Lung (tissue), 12 donors: ENCODE measurements around the gene SMTN. TPM values are rescaled to one million over a fixed set of nuclear protein-coding genes. Genes with fewer than 3 reads are reported as not detected.
A peak's percentile ranks its signal among the peaks of the same experiment; 100 is the strongest.

ENCODE experiments used
- ATAC-seq: fragments of 200-7000 bp; cut with Tn5 transposase; one replicate; pipeline ENCODE4 v1.9.1; 2020; ENCODE audit warnings: moderate number of reproducible peaks; ENCODE audit not compliant: insufficient read depth, low FRiP score
- DNase-seq, 3 donors: peaks; one replicate each; pipeline ENCODE4 v3.0.0-alpha.2; 2013 to 2017
- H3K27ac ChIP-seq, 2 donors: one replicate each; pipeline ENCODE4 v1.5.1; 2013; ENCODE audit warnings: mild to moderate bottlenecking in 2 of 2, moderate library complexity in 2 of 2, control low read depth in 1 of 2, inconsistent platforms in 1 of 2, low read depth in 1 of 2, low read length in 1 of 2
- H3K27me3 ChIP-seq, 3 donors: one replicate each; pipeline ENCODE4 v1.5.1; 2013; ENCODE audit warnings: low read length in 2 of 3; ENCODE audit not compliant: control insufficient read depth in 3 of 3, insufficient read depth in 3 of 3
- H3K36me3 ChIP-seq, 4 donors: one replicate each; pipeline ENCODE4 v1.5.1; 2013; ENCODE audit warnings: low read length in 4 of 4, mild to moderate bottlenecking in 1 of 4, moderate library complexity in 1 of 4; ENCODE audit not compliant: control insufficient read depth in 4 of 4, insufficient read depth in 4 of 4
- H3K4me1 ChIP-seq, 5 donors: one replicate each; pipeline ENCODE4 v1.5.1; 2013; ENCODE audit warnings: low read length in 5 of 5, mild to moderate bottlenecking in 2 of 5, moderate library complexity in 1 of 5; ENCODE audit not compliant: control insufficient read depth in 5 of 5, insufficient read depth in 5 of 5
- H3K4me3 ChIP-seq: one replicate; pipeline ENCODE4 v1.5.1; 2013; ENCODE audit warnings: mild to moderate bottlenecking, control low read depth, moderate library complexity
- H3K9ac ChIP-seq, 2 donors: one replicate each; pipeline ENCODE4 v1.5.1; 2013; ENCODE audit warnings: low read length in 2 of 2, control low read depth in 1 of 2; ENCODE audit not compliant: insufficient read depth in 1 of 2
- H3K9me3 ChIP-seq, 4 donors: one replicate each; pipeline ENCODE4 v1.5.1; 2013; ENCODE audit warnings: low read length in 3 of 4, mild to moderate bottlenecking in 1 of 4, moderate library complexity in 1 of 4; ENCODE audit not compliant: control insufficient read depth in 4 of 4, insufficient read depth in 3 of 4
- CTCF ChIP-seq: IDR thresholded peaks from 2 replicates; pipeline ENCODE4 v1.5.1; 2012; ENCODE audit warnings: mild to moderate bottlenecking; ENCODE audit errors: control extremely low read depth, extremely low read depth
- WGBS, 2 donors: extraction: QIAGEN DNeasy Blood & Tissue Kit; methylation state at CpG; one replicate each; pipeline ENCODE4 v1.1.7; 2013; 5-methylcytosine and 5-hydroxymethylcytosine counted together
- polyA plus RNA-seq, 2 donors: library from polyadenylated mRNA; stranded (reverse); fragments of 200-250 nt; gene quantifications; one replicate each; pipeline ENCODE4 v1.2.1, GENCODE V29; 2013
- total RNA-seq, 2 donors: library from RNA; depleted of rRNA in 1 of 2; stranded (reverse); fragments of >200 nt in 1 of 2; gene quantifications; one replicate each; pipeline ENCODE4 v1.2.1, GENCODE V29; 2014 to 2021
- donor health status: control.
- donor health status: control.
- donor health status: Bipolar disorder and iron deficiency.
- donor health status: healthy.
- donor health status: DM: yes; HTN: yes; CAD: no.

SMTN gene
- total and polyA plus RNA-seq, 4 donors, result 30.8 to 101 (median 64.7) TPM

GRCh38 chr22:31122532-31123291 is 41.6 kb downstream of the SMTN start, which contains the start of gene INPP5J:
TSS of gene INPP5J (plus strand) at chr22:31122966. CDS start at chr22:31123015, 49 bp downstream.
- DNase-seq (peak; percentile 50 to 60 (median 55)), ATAC-seq (no peak)
- Histone ChIP-seq H3K27ac (peak within 1 kb of the TSS; percentile 9 to 80), H3K27me3 (no peaks in the 10 kb centered on the region), H3K4me3 (peak within 1 kb of the TSS; percentile 21), H3K4me1 (peaks cover 0 to 1% (median 0%) of the 10 kb centered on the region in 5 donors), H3K9ac (peak within 1 kb of the TSS in 1 of 2 donors; percentile 28), H3K36me3 (no peaks in the 10 kb centered on the region), H3K9me3 (no peaks in the 10 kb centered on the region)
- TF ChIP-seq CTCF, result no peak
- WGBS, 2 donors, result 40 to 64% methylated on average over 10 of the region's 10 CpGs

GRCh38 chr22:31123292-31123602 is 42.1 kb downstream of the SMTN start:
- no peaks in the 10 kb centered on the region for H3K9me3 ChIP-seq
- DNase-seq, result no peak
- peak overlapping the region in 1 of 2 donors; percentile 80 for H3K27ac ChIP-seq
- TF ChIP-seq CTCF, result no peak
- 82 to 87% methylated on average over 4 of the region's 4 CpGs for WGBS, 2 donors
- no peaks in the 10 kb centered on the region for H3K27me3 ChIP-seq
- peak overlapping the region; percentile 21 for H3K4me3 ChIP-seq
- no peak for ATAC-seq
- H3K36me3 ChIP-seq, result no peaks in the 10 kb centered on the region
- H3K4me1 ChIP-seq, result peaks cover 0 to 1% (median 0%) of the 10 kb centered on the region in 5 donors
- H3K9ac ChIP-seq, result peak overlapping the region in 1 of 2 donors; percentile 28

GRCh38 chr22:31124290-31124689 is 43.2 kb downstream of the SMTN start:
- H3K36me3 ChIP-seq, result no peaks in the 10 kb centered on the region
- 83 to 88% methylated on average over 3 of the region's 3 CpGs for WGBS, 2 donors
- no peak overlapping the region for H3K9ac ChIP-seq
- ATAC-seq (no peak), DNase-seq (no peak)
- no peaks in the 10 kb centered on the region for H3K9me3 ChIP-seq
- H3K27me3 ChIP-seq, result no peaks in the 10 kb centered on the region
- no peak for TF ChIP-seq CTCF
- H3K4me3 ChIP-seq, result no peak overlapping the region
- no peak overlapping the region for H3K27ac ChIP-seq
- peaks cover 0 to 1% (median 0%) of the 10 kb centered on the region in 5 donors for H3K4me1 ChIP-seq
